HepG2 (cell line): ENCODE measurements around the gene MYOM1. TPM values are rescaled to one million over a fixed set of nuclear protein-coding genes. Genes with fewer than 3 reads are reported as not detected.

Source experiments
- ATF1 ChIP-seq: IDR thresholded peaks from 2 replicates; pipeline ENCODE4 v1.6.1; 2016; ENCODE audit warnings: mild to moderate bottlenecking, control low read depth
- ELF3 ChIP-seq: IDR thresholded peaks from 2 replicates; pipeline ENCODE4 v1.6.1; 2016; ENCODE audit warnings: missing genetic modification reagents, missing compliant biosample characterization
- EP300 ChIP-seq, 3 experiments: sonication (generic) in 1 of 3; formaldehyde crosslinking in 1 of 3; IDR thresholded peaks; 2 replicates each; pipeline versions ENCODE4 v1.5.1 to v1.6.1; 2011 to 2020; ENCODE audit warnings: low read depth in 2 of 3, low read length in 2 of 3, borderline replicate concordance in 1 of 3, improper control_type of control experiment in 1 of 3, mild to moderate bottlenecking in 1 of 3, missing genetic modification reagents in 1 of 3, moderate library complexity in 1 of 3
- FOSL2 ChIP-seq: sonication (generic); formaldehyde crosslinking; IDR thresholded peaks from 2 replicates; pipeline ENCODE4 v1.4.0; 2020; ENCODE audit warnings: missing genetic modification reagents
- HMG20A ChIP-seq: IDR thresholded peaks from 2 replicates; pipeline ENCODE4 v1.6.1; 2016; ENCODE audit warnings: borderline replicate concordance
- HNRNPH1 ChIP-seq: fragments of 200-400 bp; formaldehyde crosslinking; optimal IDR thresholded peaks from 2 replicates; pipeline ENCODE3; 2017; ENCODE audit warnings: mild to moderate bottlenecking, low read depth, low read length
- IRF9 ChIP-seq: sonication (generic); formaldehyde crosslinking; IDR thresholded peaks from 2 replicates; pipeline ENCODE4 v1.8.0; 2022; ENCODE audit warnings: missing genetic modification reagents, mild to moderate bottlenecking, borderline replicate concordance
- ISL2 ChIP-seq: sonication (generic); formaldehyde crosslinking; IDR thresholded peaks from 2 replicates; pipeline ENCODE4 v1.5.0; 2020; ENCODE audit warnings: missing genetic modification reagents
- JDP2 ChIP-seq: sonication (generic); formaldehyde crosslinking; IDR thresholded peaks from 2 replicates; pipeline ENCODE4 v1.8.1; 2022; ENCODE audit warnings: missing genetic modification reagents, borderline replicate concordance
- NR2F6 ChIP-seq, 2 experiments: IDR thresholded peaks; 2 replicates each; pipeline ENCODE4 v1.6.1; 2016; ENCODE audit warnings: antibody characterized with exemption in 1 of 2, mild to moderate bottlenecking in 1 of 2
- SNAPC4 ChIP-seq: sonication (generic); formaldehyde crosslinking; IDR thresholded peaks from 2 replicates; pipeline ENCODE4 v1.4.0; 2020; ENCODE audit warnings: mild to moderate bottlenecking, missing genetic modification reagents
- SOX5 ChIP-seq: IDR thresholded peaks from 2 replicates; pipeline ENCODE4 v1.6.1; 2016; ENCODE audit warnings: borderline replicate concordance
- TBP ChIP-seq: sonication (generic); formaldehyde crosslinking; IDR thresholded peaks from 2 replicates; pipeline ENCODE4 v1.5.0; 2020; ENCODE audit warnings: missing genetic modification reagents
- TCF7 ChIP-seq: sonication (generic); IDR thresholded peaks from 2 replicates; pipeline ENCODE4 v1.6.1; 2016; ENCODE audit warnings: antibody characterized with exemption, low read depth
- THAP11 ChIP-seq: IDR thresholded peaks from 2 replicates; pipeline ENCODE4 v1.6.1; 2016; ENCODE audit warnings: missing biosample characterization, missing genetic modification reagents
- WIZ ChIP-seq: sonication (generic); formaldehyde crosslinking; IDR thresholded peaks from 2 replicates; pipeline ENCODE4 v1.5.1; 2020; ENCODE audit warnings: mild to moderate bottlenecking, missing genetic modification reagents
- ZNF274 ChIP-seq: sonication (generic); formaldehyde crosslinking; IDR thresholded peaks from 2 replicates; pipeline ENCODE4 v1.5.1; 2020; ENCODE audit warnings: mild to moderate bottlenecking, missing genetic modification reagents
- ZNF382 ChIP-seq: sonication (generic); formaldehyde crosslinking; IDR thresholded peaks from 2 replicates; pipeline ENCODE4 v1.5.0; 2020; ENCODE audit warnings: missing genetic modification reagents, mild to moderate bottlenecking, borderline replicate concordance
- ZNF383 ChIP-seq: sonication (generic); formaldehyde crosslinking; IDR thresholded peaks from 2 replicates; pipeline ENCODE4 v1.4.0; 2020; ENCODE audit warnings: missing genetic modification reagents, mild to moderate bottlenecking, borderline replicate concordance
- ZNF414 ChIP-seq: sonication (generic); formaldehyde crosslinking; IDR thresholded peaks from 2 replicates; pipeline ENCODE4 v1.5.0; 2020; ENCODE audit warnings: missing genetic modification reagents
- ZNF546 ChIP-seq: sonication (generic); formaldehyde crosslinking; conservative IDR thresholded peaks from 2 replicates; pipeline ENCODE4 v1.8.1; 2023; ENCODE audit warnings: mild to moderate bottlenecking, missing genetic modification reagents
- ZNF619 ChIP-seq: sonication (generic); formaldehyde crosslinking; IDR thresholded peaks from 2 replicates; pipeline ENCODE4 v1.4.0; 2020; ENCODE audit warnings: mild to moderate bottlenecking, missing genetic modification reagents
- polyA plus RNA-seq, 8 experiments: library from polyadenylated mRNA; depleted of rRNA in 3 of 8; stranded (reverse) in 7 of 8; unstranded in 1 of 8; fragments of >200 nt; fragmentation: Illumina TruSeq in 4 of 8; extraction: Trizol in 4 of 8; gene quantifications; 2 replicates each; pipeline versions ENCODE4 v1.2.1 to v1.2.3, GENCODE V29; 2011 to 2016; ENCODE audit warnings: low read depth in 4 of 8, missing spikeins in 1 of 8, mixed read lengths in 1 of 8; ENCODE audit not compliant: insufficient read depth in 1 of 8
- total RNA-seq, 5 experiments: library from RNA; depleted of rRNA; stranded (reverse); fragments of >200 nt; fragmentation: Illumina TruSeq; extraction: Trizol; gene quantifications; 2 replicates each; pipeline ENCODE4 v1.2.3, GENCODE V29; 2016; ENCODE audit warnings: low read depth in 1 of 5

MYOM1 gene
- total and polyA plus RNA-seq, 2 of the 13 experiments (the other 11 are each of a cell fraction or from before 2014, with no cell fraction given) = 0.46 to 0.98 TPM

GRCh38 chr18:3211236-3211992, 8.4 kb downstream of the MYOM1 start (continued):
- TF ChIP-seq ISL2 = no peak
- no peak for TF ChIP-seq ZNF383 (CRISPR knock-in tag)
- peak in 1 of 2 experiments; percentile 54; a peak in 1 of 4 replicates for TF ChIP-seq EP300 (IDR thresholded peaks at IDR 0.05; ENCODE audit: low read depth in 2 of 2, low read length in 2 of 2)
- TF ChIP-seq EP300 (CRISPR knock-in tag; IDR thresholded peaks at IDR 0.05; ENCODE audit: borderline replicate concordance) = no peak
- no peak for TF ChIP-seq THAP11
- no peak for TF ChIP-seq TBP (CRISPR knock-in tag)
- no peak for TF ChIP-seq ZNF619
- TF ChIP-seq ZNF274 (CRISPR knock-in tag) = no peak
- TF ChIP-seq SOX5 (CRISPR knock-in tag) = peak; percentile 91
- TF ChIP-seq HMG20A (CRISPR knock-in tag) = peak; percentile 65; the same call in 1 of the 2 replicates
- no peak for TF ChIP-seq IRF9 (CRISPR knock-in tag)
- peak; percentile 48; the same call in 1 of the 2 replicates for TF ChIP-seq TCF7
- TF ChIP-seq FOSL2 (CRISPR knock-in tag) = peak; percentile 25; the same call in 1 of the 2 replicates
- no peak for TF ChIP-seq ZNF382 (CRISPR knock-in tag)
- TF ChIP-seq ATF1 (CRISPR knock-in tag) = 0 out of 2 replicates have a peak, but pooled peaks have one; percentile 12
- TF ChIP-seq JDP2 (CRISPR knock-in tag) = no peak
- no peak for TF ChIP-seq ZNF414 (CRISPR knock-in tag)
- TF ChIP-seq SNAPC4 = no peak
- no peak; the same call in 1 of the 2 replicates for TF ChIP-seq NR2F6 (IDR thresholded peaks at IDR 0.05)
- TF ChIP-seq NR2F6 (CRISPR knock-in tag; IDR thresholded peaks at IDR 0.05) = peak; percentile 66; the same call in 1 of the 2 replicates
- TF ChIP-seq ELF3 (CRISPR knock-in tag) = peak; percentile 22; the same call in 1 of the 2 replicates
- TF ChIP-seq HNRNPH1 = no peak
- no peak for TF ChIP-seq ZNF546 (CRISPR knock-in tag)
- no peak for TF ChIP-seq WIZ (CRISPR knock-in tag)
